Pulmonary artery endothelial cell (primary cell): ENCODE measurements around the gene TXNDC9. TPM values are rescaled to one million over a fixed set of nuclear protein-coding genes. Genes with fewer than 3 reads are reported as not detected.
"Not testable (repeated sequence)": the region's sequence is repeated elsewhere in the genome, so short reads cannot be mapped to it uniquely, and the experiment has no call there.

Experiments
- DNase-seq: peaks from one replicate; pipeline ENCODE4 v3.0.0-alpha.2; 2011; ENCODE audit warnings: low read depth, low spot score
- total RNA-seq: library from RNA; depleted of rRNA; stranded (reverse); fragments of >200 nt; gene quantifications from 2 replicates; pipeline ENCODE4 v1.2.3, GENCODE V29; 2014

TXNDC9 gene, protein sequence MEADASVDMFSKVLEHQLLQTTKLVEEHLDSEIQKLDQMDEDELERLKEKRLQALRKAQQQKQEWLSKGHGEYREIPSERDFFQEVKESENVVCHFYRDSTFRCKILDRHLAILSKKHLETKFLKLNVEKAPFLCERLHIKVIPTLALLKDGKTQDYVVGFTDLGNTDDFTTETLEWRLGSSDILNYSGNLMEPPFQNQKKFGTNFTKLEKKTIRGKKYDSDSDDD
- total RNA-seq, result 72.6 and 82.5 TPM in 2 replicates

DNA sequence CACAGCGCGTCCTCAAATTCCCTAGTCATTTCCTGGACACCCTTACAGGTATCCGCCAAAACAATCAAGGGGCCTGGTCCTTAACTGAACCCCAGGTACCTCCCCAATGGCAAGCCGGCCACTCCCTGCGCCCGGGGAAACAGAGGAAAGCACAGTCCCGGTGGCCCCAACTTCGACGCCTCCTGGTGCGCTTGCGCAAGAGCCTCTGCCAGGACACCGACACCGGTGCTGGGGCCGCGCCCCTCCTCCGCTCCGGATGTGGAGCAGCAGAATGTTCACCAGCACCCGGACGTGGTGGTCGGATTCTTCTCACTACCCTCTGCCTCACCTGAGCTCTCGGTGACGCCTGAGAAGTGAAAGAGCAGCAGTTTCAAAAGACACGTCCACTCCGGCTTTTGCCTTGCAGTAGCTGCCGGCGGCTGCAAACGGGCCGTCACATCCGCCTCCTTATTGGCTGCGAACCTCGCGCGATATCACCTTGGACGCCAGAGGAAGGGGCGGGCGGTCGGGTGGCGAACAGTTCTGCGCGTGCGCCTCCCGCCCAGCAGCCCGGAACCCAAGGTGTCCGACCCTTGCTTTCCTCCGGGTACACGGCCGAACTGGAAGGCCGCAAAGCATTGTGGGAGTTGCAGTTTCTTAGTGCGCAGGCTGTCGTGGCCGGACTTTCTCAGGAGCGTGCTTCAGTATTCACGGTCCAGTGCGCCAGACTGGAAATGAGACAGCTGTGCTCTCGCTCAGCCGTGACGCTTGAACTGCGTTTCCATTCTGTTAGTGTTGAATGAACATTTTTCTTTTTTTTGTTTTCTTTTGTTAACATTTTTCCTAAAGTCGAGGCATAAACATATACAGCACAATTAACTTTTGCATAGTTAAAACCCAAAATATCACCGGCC, at the start of gene TXNDC9:
Gene TXNDC9 (minus strand): TSS at position 423 of the 893 bp plus-strand sequence. CDS start 3,123 bp downstream, outside the sequence.
- DNase-seq, result peak; percentile 98

DNA sequence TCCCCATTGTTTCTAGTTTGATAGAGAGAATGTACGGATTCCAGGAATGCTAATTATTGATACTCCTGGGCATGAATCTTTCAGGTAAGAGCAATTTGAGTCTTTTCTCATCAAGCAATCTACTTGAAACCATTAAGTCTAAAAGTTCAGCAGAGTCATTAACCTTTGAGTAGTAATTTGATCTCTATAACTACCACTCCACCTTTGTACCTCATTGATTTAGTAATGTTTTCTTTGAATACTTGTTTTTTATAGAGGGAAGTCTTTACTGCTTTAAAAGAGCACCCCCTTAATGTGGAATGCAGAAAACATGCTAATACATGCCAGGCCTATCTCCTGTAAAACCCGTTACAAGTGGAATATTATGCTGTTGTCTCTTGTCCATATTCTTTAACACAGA, 46.0 kb upstream of the TXNDC9 start:
- DNase-seq, result no peak

DNA sequence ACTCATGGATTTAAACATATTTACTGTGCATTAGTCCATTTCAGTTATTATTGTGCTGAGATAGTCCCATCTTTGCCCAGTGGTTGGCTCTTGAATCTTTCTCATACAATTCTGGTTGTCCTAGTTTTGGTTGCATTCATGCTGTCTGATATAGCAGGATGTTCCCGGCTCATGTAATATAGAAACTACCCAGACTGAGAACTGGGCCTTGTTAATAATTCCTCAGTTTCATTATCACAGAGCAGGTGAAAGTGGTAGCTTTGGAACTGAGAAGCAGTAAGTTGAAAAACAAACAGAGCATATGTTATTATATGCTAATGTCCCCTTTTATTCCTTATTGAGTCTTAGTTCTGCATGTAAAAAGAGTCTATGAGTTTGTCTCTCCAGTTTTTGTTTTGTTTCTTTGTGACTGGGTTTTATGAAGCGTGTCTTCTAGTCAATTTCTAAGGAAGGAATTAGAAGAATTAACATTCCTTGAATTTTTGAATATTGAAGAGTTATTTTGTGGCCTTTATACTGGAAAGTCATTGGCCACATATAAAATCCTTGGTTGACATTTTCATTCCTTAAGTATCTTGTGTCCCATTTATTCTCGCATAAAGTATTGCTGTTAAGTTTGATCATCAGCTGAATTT, 44.4 kb upstream of the TXNDC9 start:
- no peak for DNase-seq

DNA sequence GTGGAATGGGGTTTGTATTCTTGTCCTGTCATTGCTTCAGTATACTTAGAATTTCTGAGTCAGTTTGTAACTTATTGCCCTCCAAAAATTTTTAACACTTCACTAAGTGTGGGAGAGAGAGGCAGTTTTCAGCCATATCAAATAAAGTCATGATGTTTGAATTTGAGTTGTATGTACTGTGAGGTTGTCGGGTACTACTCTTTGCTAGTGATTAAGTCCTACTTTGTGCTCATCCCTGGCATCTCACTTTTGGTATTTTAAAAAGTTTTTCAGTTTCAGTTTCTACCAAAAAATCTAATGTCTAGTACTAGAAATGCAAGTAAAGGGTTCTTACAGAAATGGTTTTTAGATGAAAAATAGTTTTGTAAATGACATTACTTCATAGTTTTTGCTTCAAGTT, 41.7 kb upstream of the TXNDC9 start:
- no peak for DNase-seq

DNA sequence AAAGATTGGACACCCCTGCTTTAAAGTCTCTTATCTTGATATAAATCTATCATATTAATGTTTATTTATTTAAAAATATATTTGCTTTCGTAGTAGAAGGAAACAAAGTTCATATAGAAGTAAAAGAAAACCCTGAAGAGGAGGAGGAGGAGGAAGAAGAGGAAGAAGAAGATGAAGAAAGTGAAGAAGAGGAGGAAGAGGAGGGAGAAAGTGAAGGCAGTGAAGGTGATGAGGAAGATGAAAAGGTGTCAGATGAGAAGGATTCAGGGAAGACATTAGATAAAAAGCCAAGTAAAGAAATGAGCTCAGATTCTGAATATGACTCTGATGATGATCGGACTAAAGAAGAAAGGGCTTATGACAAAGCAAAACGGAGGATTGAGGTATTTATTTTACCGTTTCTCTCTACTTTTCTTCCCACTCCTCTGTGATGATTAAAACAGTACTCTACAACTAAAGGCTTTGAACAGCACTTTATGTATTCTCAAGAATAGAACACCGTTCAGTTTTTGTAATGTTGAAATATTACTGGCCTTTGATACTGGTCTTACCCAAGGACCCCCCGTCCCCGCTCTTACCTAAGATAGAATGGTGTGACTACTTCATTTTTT, 40.2 kb upstream of the TXNDC9 start:
- DNase-seq, result no peak

DNA sequence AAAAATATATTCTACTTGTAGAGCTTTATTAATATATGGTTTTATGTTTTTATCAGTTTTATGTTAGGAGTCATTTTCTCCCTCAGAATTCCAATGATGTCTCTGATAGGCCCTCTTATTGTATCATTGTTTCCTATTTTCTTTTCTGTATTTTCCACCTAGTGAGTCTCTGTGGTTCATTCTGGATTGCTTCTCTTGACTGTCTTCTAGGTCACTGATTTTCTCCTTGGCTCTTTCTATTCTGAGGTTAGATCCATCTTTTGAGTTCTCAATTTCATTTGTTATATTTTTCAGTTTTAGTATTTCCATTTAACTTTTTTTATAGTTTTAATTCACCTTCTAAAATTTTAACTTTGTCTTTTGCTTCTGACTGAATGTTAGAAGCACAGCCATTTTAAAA, 38.6 kb upstream of the TXNDC9 start:
- no peak for DNase-seq

DNA sequence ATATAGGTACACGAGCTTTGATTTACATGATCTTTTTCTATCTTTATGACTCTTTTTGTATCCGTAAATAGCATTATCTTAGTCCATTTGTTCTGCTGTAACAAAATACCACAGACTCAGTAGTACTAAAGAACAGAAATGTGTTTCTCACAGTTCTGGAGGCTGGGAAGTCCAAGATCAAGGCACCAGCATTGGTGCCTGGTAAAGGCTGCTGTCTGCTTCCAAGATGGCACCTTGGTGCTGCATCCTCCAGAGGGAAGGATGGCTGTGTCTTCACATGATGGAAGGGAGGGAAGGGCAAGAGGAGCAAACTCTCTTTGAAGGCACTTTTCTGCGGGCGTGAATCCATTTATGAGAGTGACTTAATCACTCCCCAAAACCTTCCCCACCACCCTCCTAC, 37.0 kb upstream of the TXNDC9 start:
- no peak for DNase-seq

DNA sequence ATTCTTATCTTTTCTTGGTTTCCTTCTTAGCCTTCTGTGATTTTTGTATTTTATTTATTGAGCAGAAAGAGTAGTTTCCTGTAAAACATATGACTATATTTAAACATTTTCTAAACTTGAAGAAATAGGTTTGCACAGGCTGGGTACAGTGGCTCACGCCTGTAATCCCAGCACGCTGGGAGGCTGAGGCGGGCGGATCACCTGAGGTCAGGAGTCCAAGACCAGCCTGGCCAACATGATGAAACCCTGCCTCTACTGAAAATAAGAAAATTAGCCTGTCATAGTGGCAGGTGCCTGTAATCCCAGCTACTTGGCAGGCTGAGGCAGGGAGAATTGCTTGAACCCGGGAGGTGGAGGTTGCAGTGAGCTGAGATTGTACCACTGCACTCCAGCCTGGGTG, 32.7 kb upstream of the TXNDC9 start:
- DNase-seq, result not testable (repeated sequence)

DNA sequence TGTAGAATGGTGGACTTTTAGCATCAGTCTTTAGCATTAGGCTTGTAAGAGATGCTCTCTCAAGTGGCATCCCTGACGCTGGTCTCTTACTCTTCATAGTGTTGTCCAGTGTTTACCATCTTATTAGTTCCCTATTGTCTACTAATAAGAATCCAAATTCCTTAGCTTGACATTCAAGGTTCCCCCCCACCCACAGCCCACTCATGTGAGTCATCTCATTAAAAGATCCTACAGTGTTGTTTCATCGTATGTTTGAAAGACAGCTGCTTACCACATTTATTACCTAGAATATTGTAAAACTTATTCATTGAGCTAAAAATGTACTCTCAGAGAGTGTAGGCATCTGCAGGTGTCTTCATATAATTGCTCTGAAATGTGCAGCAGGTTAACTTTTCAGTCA, 29.5 kb upstream of the TXNDC9 start:
- no peak for DNase-seq

DNA sequence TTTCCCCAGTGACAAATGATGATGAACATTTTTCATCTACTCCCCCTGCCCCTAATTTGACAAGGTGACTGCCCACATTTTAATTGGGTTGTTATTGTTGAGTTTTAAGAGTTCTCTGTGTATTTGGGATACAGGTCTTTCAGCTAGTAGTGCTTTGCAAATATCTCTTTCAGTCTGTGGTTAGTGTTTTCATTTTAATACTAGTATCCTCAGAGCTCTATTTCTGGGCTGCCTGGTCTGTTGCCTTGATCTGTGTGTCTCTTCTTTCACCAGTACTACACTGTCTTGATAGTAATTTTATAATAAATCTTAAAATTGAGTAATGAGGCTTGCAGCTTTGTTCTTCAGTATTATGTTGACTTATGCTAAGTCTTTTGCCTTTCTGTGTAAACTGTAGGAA, 20.7 kb upstream of the TXNDC9 start:
- DNase-seq, result no peak

DNA sequence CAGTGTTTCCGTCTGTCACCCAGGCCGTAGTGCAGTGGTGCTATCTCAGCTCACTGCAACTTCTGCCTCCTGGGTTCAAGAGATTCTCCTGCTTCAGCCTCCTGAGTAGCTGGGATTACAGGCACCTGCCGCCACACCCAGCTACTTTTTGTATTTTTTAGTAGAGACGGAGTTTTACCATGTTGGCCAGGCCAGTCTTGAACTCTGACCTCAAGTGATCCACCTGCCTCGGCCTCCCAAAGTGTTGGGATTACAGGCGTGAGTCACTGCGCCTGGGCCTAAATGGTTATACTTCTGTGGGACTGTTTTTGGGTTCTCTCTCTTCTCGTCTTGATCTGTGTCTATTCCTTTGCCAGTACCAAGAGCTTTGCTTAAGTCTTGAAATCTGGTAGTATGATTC, 18.7 kb upstream of the TXNDC9 start:
- DNase-seq, result not testable (repeated sequence)

DNA sequence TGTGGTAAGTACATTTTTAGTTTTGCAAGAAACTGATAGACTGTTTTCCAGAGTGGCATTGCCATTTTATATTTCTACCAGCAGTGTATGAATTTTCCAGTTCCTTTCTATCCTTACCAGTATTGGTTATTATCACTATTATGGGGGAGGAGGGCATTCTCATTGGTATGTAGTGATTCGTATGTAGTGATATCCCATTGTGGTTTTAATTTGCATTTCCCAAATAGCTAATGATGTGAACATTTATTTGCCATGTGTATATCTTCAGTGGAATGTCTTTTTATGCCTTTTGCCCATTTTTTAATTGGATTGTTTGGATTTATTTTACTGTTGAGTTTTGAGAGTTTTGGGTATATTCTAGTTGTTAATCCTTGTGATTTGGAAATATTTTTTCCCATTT, 17.9 kb upstream of the TXNDC9 start:
- DNase-seq, result no peak

DNA sequence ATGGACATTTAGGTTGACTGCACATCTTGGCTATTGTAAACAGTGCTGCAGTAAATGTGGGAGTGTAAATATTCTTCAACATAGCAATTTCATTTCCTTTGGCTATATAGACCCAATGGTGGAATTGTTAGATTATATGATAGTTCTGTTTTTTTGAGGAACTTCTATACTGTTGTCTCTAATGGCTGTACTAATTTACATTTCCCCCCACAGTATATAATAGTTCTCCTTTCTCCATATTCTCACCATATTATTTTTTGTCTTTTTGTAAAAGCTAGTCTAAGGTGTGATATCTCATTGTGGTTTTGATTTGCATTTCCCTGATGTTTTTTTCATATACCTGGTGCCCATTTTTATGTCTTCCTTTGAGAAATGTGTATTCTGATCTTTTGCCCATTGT, 14.1 kb upstream of the TXNDC9 start:
- DNase-seq, result no peak

DNA sequence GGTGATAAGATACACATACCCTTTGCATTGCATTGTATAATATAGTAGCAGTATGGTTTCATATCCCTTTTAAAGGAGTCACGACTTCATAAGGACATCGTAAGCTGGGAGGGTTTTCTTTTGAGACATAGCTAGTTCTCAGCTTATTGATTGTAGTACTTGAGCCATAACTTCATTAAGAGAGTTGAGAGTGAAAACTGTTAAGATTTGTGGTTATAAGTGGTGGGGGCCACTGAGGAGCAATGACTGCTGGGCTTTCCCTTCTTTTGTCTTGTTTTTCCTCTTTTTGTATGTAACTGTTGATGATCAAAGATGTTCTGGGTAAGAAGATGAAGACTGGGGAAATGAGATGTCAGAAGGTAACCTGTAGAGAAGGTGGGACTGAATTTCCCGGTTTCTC, 12.0 kb upstream of the TXNDC9 start:
- no peak for DNase-seq

DNA sequence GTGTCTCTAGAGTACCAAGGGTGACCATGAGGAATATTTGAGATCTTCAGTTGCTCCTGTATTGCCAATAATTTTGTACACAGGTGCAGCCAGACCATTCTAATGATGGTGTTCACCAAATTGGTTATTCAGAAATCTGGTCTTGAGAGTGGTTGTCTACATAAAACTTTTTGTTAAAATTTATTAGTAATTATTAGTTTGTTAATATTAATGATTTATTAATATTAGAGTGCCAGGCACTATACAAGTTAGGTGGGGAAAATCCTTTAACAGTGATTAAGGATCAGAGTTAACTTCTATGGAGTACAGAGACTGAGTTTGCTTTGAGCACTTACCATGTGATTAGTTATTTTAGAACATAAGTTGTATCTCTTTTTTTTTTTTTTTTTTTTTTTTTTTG, 10.1 kb upstream of the TXNDC9 start:
- DNase-seq, result no peak

DNA sequence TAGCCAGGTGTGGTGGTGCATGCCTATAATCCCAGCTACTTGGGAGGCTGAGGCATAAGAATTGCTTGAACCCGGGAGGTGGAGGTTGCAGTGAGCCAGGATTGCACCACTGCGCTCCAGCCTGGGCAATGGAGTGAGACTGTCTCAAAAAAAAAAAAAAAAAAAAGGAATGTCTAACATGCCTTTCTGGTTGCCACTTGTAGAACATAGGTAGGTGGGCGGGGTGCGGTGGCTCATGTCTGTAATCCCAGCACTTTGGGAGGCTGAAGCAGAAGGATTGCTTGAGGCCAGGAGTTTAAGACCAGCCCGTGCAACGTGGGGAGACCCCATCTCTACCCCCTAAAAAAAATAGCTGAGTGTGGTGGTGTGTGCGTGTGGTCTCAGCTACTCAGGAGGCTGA, 9.3 kb upstream of the TXNDC9 start:
- DNase-seq, result not testable (repeated sequence)

DNA sequence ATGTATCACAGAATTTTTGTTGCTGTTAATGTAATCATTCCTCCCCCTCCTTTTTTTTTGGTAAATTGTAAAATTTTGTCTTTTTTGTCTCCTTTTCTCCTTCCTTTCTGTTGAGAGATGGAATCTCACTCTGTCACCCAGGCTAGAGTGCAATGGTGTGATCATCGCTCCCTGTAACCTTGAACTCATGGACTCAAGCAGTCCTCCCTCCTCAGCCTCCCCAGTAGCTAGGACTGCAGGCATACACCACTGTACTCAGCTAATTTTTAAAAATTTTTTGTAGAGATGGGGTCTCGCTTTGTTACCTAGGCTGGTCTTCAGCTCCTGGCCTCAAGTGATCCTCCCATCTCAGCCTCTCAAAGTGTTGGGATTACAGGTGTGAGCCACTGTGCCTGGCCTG, 6.4 kb upstream of the TXNDC9 start:
- no peak for DNase-seq

DNA sequence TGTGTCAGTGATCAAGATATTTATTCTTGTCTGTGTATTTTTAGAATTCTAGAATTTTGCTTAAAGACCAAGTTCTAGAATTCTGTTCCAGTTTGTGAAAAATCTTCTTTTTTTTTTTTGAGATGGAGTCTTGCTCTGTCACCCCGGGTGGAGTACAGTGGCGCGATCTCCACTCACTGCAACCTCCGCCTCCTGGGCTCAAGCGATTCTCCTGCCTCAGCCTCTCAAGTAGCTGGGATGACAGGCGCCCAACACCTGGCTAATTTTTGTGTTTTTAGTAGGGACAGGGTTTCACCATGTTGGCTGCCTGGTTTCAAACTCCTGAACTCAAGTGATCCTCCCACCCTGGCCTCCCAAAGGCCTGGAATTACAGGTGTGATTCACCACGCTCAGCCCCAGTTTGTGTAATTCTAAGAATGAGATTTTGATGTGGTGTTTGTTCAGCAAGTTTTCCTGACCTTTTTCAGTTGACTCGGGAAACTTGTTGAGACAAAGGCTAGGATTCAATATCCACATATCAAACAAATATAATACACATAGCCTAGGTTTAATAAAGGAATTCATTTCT, 4.6 kb upstream of the TXNDC9 start:
- DNase-seq, result no peak

DNA sequence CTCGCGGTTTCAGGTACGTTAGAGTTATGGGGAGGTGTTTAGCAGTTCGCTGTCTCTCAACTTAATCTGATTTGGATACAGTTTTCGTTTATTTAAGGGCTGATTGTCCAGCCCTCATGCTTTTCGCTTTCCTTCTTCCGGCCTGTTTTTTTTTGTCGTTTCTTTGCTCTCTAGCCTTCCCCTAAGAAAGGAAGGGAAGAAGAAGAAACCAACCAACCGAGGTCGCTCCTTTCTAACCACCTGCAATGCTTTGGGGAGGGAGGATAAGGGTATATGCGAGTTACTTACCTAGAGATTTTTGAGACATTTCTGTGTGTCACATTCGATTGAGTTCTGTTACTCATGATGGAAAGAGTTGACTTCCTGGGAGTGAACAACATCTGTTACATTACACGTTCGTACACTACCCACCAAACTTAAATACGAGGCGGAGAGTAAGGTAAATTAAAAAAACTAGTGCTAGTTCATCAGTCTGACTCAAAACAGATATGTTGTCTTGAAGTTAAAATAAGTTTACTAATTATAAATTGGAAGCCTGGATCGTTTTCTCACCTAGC, 2.0 kb upstream of the TXNDC9 start:
- no peak for DNase-seq

DNA sequence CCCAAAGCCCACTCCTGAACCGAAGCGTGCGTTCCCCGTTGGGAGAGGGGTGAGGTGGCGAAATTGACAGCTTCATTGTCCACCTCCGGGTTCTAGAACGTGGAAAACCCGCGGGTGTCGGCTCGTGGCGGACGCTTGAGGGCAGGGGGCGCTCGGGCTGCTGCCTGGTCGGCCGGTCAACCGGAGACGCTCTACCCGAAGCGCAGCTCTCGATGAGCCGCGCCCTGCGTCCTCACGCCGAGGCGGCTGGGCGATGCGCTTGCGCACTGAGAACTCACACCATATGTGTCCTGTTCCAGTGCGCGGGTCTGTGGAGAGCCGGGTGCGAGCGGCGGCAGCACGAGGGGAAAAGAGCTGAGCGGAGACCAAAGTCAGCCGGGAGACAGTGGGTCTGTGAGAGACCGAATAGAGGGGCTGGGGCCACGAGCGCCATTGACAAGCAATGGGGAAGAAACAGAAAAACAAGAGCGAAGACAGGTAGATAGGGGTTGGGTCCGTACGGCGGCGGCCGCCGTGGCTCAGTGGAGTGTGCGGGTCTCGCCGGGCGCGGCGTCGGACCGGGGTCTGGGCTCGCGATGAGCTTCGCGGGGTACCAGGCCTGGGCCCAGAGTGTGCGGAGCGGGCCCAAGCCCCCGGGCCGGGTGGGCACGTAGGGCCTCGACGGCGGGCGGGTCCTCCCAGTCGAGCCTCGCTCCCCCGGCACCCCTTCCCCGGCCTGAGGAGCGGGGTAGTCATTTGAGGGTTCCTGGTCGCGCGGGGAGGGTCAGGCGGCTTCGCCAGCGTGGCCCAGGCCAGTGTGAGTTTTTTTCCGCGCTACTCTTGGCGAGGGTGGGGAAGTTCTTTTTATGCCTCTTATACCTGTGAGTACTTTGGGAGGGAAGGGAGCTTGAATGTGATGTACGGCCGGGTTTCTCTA, 1.2 kb upstream of the TXNDC9 start, which contains the start of gene EIF5B:
Gene EIF5B (plus strand): TSS at position 277 of the 916 bp plus-strand sequence. CDS start 166 bp downstream, at position 443.
- DNase-seq, result peak; percentile 85
